AG09309 (cell line): ENCODE data around the gene OSBPL3.

ENCODE experiments used
- DNase-seq: peaks from one replicate; pipeline ENCODE4 v3.0.0-alpha.2; 2010; ENCODE audit warnings: low read depth
- H3K4me3 ChIP-seq: 2 replicates; pipeline ENCODE4 v1.5.1; 2011; ENCODE audit warnings: mild to moderate bottlenecking, low read depth, low read length, moderate library complexity; ENCODE audit not compliant: control insufficient read depth
- TF ChIP-seq, protein P1 (sequence below): IDR thresholded peaks from 2 replicates; pipeline ENCODE4 v1.5.1; 2011; ENCODE audit warnings: mild to moderate bottlenecking, low read depth, low read length, inconsistent platforms; ENCODE audit not compliant: insufficient read depth, control insufficient read depth; ENCODE audit errors: missing control alignments

The OSBPL3 gene

GRCh38 chr7:24902276-24902675, 77.7 kb downstream of the OSBPL3 start:
- TF ChIP-seq, protein P1, sequence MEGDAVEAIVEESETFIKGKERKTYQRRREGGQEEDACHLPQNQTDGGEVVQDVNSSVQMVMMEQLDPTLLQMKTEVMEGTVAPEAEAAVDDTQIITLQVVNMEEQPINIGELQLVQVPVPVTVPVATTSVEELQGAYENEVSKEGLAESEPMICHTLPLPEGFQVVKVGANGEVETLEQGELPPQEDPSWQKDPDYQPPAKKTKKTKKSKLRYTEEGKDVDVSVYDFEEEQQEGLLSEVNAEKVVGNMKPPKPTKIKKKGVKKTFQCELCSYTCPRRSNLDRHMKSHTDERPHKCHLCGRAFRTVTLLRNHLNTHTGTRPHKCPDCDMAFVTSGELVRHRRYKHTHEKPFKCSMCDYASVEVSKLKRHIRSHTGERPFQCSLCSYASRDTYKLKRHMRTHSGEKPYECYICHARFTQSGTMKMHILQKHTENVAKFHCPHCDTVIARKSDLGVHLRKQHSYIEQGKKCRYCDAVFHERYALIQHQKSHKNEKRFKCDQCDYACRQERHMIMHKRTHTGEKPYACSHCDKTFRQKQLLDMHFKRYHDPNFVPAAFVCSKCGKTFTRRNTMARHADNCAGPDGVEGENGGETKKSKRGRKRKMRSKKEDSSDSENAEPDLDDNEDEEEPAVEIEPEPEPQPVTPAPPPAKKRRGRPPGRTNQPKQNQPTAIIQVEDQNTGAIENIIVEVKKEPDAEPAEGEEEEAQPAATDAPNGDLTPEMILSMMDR, result no peak
- H3K4me3 ChIP-seq, result no peak overlapping the region
- no peak for DNase-seq

- DNase-seq, result no peak
- no peak overlapping the region for H3K4me3 ChIP-seq
These were observed 80.1 kb downstream of the OSBPL3 start for GRCh38 chr7:24899905-24900304.

DNA sequence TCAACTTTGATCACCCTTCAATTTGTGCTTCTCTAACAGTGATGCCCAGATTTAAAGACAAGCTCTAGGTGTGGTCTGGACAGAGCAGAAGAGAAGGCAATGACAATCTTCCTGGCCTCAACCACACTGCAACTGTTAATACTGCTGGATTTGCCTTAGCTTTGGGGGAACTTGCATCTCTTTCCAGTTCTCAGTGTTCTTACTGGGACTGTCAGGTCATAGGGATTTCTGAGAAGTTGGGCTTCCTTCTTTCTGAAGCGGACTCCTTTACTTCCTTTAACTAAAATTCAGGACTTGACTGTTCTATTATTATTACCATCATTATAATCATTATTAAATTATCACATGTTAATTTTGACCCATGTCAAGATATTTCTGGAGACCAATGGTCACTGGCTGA, 80.8 kb downstream of the OSBPL3 start:
- TF ChIP-seq, protein P1, result no peak
- DNase-seq, result no peak
- H3K4me3 ChIP-seq, result no peak overlapping the region

More at GRCh38 chr7:24899905-24900304, 80.1 kb downstream of the OSBPL3 start:
- TF ChIP-seq, protein P1, result no peak

- TF ChIP-seq, protein P1, result no peak
- H3K4me3 ChIP-seq, result no peak overlapping the region
- DNase-seq, result no peak
These were observed 81.3 kb downstream of the OSBPL3 start for GRCh38 chr7:24898691-24899090.

DNA sequence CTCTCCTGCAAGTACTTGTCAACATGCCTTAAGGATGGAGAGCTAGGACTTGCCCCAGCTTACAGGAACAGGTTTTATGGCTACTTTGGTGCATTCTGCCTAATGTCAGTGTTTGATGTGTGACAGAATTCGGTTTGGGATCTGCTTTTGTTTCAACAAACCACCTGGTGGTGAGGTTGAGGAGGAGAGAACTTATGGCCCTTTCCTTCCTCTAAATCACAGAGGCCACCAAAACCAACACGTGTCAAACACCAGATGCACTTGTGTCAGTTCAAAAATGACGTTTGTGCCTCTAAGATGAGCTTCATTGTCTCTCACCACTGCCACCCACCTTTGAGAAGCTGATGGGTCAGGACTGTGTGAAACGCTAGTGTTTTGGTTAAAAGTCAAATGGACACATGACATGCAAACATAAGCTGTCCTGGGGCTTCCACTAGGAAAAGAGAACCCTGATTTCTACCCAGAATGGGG, 83.9 kb downstream of the OSBPL3 start:
- no peak overlapping the region for H3K4me3 ChIP-seq
- TF ChIP-seq, protein P1, result no peak
- DNase-seq, result no peak

DNA sequence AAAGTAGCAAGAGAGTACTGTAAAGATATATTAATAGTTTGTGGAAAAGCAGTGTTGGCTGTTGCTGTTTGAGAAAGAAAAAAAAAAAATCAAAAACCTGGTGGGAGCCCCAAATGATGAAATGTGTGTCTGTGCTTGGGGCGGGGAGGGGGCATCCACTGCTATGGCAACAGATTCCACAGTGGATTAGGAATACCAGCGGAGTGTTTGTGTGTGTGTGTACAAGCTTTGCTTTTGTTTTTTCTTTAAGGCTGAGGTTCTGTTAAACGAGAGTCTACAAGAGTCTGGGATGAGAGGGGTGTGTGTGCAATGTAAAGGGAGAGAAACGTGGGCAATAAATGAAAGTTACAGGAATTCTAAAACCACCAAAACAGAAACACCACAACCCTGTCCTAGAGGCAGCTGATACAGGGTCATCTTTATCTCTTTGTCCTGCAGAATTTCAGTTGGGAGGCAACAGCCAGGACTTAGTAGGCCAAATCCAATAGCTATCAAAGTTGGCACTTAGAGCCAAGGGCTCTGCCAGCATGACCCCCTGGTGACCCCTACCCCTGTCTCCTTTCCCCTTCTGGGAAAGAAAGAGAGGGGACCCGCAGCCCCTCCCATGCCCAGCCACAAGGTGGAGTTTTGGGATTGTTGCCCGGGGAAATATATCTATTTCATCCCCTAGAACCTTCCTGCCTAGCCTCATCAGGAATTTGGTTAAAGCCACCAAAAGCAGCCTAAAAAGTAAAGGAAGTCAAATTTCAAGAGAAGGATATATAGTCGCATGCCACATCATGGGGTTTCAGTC, 85.4 kb downstream of the OSBPL3 start:
- H3K4me3 ChIP-seq, result no peak overlapping the region
- TF ChIP-seq, protein P1, result peak; percentile 44
- no peak for DNase-seq
